ENCODE measurements around the gene PSMC5. TPM values are rescaled to one million over a fixed set of nuclear protein-coding genes. Genes with fewer than 3 reads are reported as not detected.

PSMC5 gene
- polyA plus RNA-seq, 1 donor from 2014 or later: 139 TPM

DNA sequence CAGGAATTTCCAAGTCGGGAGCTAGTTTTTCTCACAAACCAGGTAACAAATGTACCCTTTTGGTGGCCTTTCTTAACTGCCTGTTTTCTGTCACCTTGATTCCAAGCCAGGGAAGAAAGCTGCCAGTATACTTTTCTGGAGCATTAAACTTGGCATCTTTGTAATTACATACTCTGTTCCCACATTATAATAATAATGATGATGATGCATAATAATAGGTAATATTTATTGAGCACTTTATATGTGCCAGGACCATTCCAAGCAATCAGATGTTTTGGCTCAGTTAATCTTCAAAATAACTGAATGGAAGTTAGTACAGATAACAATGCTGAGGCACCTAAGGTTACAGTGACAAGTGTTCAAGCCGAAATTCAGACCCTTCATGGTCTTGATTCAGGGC lies 11.1 kb upstream of the PSMC5 start:
- peaks cover 0 to 12% (median 0%) of the 10 kb centered on the region in 3 donors for H3K4me1 Mint-ChIP-seq
- H3K36me3 Mint-ChIP-seq: peaks cover 4% of the 10 kb centered on the region
- H3K9me3 Mint-ChIP-seq: no peaks in the 10 kb centered on the region
- H3K27me3 Mint-ChIP-seq: no peaks in the 10 kb centered on the region
- no peak overlapping the region for H3K4me3 Mint-ChIP-seq
- H3K27ac Mint-ChIP-seq: peak overlapping the region in 1 of 3 donors; percentile 71

DNA sequence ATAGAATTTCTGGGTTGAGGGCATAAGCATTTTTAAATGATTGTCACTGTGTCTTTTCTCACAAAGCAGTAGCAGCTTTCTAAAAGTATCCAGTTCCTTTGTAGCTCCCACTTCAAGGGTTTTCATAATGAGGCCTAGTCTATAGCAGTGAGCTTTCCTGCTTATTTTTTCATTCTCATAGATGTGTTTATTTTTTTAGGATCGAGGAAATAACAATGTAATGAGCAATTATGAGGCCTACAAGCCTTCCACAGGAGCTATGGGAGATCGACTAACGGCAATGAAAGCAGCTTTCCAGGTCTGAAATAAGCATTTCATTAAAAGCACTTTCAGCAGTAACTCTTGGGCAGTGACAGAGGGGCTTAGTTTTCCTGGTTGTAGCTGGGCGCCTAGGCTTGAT lies 10.6 kb upstream of the PSMC5 start:
- peaks cover 2% of the 10 kb centered on the region for H3K36me3 Mint-ChIP-seq
- no peak overlapping the region for H3K27ac Mint-ChIP-seq

GRCh38 chr17:63817736-63818385 lies 9.4 kb upstream of the PSMC5 start:
- Mint-ChIP-seq H3K9me3 (no peaks in the 10 kb centered on the region), H3K36me3 (peaks cover 2% of the 10 kb centered on the region), H3K27me3 (no peaks in the 10 kb centered on the region), H3K4me1 (peaks cover 4 to 22% (median 6%) of the 10 kb centered on the region in 3 donors), H3K27ac (peak overlapping the region in 1 of 3 donors; percentile 73), H3K4me3 (peak overlapping the region in 1 of 4 donors; percentile 37)

More for the DNA sequence above, 10.6 kb upstream of the PSMC5 start:
- H3K9me3 Mint-ChIP-seq: no peaks in the 10 kb centered on the region
- H3K27me3 Mint-ChIP-seq: no peaks in the 10 kb centered on the region
- H3K4me1 Mint-ChIP-seq: peaks cover 0 to 13% (median under 1%) of the 10 kb centered on the region in 3 donors
- H3K4me3 Mint-ChIP-seq: no peak overlapping the region

DNA sequence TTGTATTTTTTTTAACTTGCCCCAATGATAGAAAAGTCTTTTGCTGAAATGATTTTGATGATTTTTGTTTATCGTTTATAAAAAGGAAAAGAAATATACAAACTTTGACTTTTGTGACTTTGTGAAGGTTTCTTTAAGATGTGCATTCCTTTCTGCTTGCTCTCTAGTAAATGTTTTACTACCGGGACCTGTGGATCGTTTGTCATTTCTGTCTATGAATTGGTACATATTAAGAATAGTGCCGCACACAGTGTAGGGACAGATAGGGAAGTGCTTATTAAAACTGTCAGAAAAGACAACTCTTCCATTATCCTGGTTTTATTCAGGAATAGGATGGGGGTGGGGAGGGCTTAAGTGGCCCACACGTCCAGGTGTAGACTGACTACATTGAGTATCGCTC lies 8.1 kb upstream of the PSMC5 start:
- Mint-ChIP-seq H3K4me1 (peaks cover 4 to 24% (median 6%) of the 10 kb centered on the region in 3 donors), H3K27ac (peak overlapping the region in 2 of 3 donors; percentile 5 to 76), H3K4me3 (peak overlapping the region in 1 of 4 donors; percentile 72), H3K27me3 (no peaks in the 10 kb centered on the region), H3K36me3 (peaks cover 2% of the 10 kb centered on the region), H3K9me3 (no peaks in the 10 kb centered on the region)

GRCh38 chr17:63819585-63820537 lies 7.4 kb upstream of the PSMC5 start:
- H3K36me3 Mint-ChIP-seq: peaks cover 2% of the 10 kb centered on the region
- H3K4me3 Mint-ChIP-seq: peak overlapping the region in 2 of 4 donors; percentile 20 to 72
- H3K9me3 Mint-ChIP-seq: no peaks in the 10 kb centered on the region
- peak overlapping the region; percentile 5 to 76 (median 66) for H3K27ac Mint-ChIP-seq
- H3K4me1 Mint-ChIP-seq: peaks cover 6 to 24% (median 8%) of the 10 kb centered on the region in 3 donors
- no peaks in the 10 kb centered on the region for H3K27me3 Mint-ChIP-seq

DNA sequence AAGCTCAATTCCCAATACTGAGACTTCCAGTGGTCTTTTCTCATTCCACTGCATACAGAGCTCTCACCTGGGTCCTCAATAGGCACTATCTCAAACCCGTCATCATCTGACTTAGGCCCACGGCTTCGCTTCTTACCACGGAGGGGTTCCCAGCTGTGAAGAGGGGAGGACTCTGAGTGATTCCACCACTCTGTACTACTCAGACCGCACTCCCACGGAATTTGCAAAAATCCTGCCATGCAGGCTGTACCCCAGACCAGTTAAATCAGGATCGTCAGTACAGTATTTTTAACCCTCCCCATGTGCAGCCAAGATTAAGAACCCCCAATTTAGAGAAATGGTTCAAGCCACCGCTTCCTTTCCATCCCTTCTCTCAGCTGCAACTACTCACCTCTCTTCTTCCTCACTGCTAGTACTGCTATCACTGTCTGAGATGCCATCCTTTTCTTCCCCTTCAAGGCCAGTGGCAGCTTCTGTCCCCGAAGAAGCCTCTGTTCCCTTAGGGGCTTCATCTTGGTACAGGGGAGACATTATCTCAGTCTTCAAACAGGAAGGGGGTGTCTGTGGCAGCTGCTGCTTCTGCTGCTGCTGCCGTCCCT lies 6.2 kb upstream of the PSMC5 start:
- H3K36me3 Mint-ChIP-seq: peaks cover 2% of the 10 kb centered on the region

GRCh38 chr17:63821804-63822203 lies 5.4 kb upstream of the PSMC5 start:
- H3K4me1 Mint-ChIP-seq: peaks cover 8 to 33% (median 17%) of the 10 kb centered on the region in 3 donors
- peaks cover 2% of the 10 kb centered on the region for H3K36me3 Mint-ChIP-seq
- H3K27me3 Mint-ChIP-seq: no peaks in the 10 kb centered on the region
- H3K27ac Mint-ChIP-seq: peak overlapping the region in 2 of 3 donors; percentile 0 to 13
- peak overlapping the region in 3 of 4 donors; percentile 8 to 39 (median 23) for H3K4me3 Mint-ChIP-seq
- H3K9me3 Mint-ChIP-seq: no peaks in the 10 kb centered on the region

More for the DNA sequence above, 6.2 kb upstream of the PSMC5 start:
- peaks cover 6 to 30% (median 15%) of the 10 kb centered on the region in 3 donors for H3K4me1 Mint-ChIP-seq
- peak overlapping the region; percentile 25 to 80 (median 71) for H3K27ac Mint-ChIP-seq
- H3K9me3 Mint-ChIP-seq: no peaks in the 10 kb centered on the region
- H3K27me3 Mint-ChIP-seq: no peaks in the 10 kb centered on the region
- peak overlapping the region in 1 of 4 donors; percentile 20 for H3K4me3 Mint-ChIP-seq

DNA sequence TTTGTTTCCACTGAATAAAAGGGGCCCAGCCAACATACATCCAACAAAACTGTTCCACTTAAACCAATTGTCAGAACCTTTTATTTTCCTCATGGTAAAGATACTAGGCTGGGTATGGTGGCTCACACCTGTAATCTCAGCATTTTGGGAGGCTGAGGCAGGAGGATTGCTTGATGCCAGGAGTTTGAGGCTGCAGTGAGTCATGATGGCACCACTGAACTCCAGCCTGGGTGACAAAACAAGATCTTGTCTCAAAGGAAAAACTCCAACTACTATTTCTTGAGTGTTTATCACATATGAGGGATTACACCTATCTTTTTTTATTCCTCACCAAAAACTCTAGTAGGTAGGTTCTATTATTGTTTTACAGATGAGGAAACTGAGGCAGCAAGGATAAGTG lies 4.7 kb upstream of the PSMC5 start:
- Mint-ChIP-seq H3K4me3 (peak overlapping the region in 2 of 4 donors; percentile 8 to 9), H3K4me1 (peaks cover 16 to 34% (median 23%) of the 10 kb centered on the region in 3 donors), H3K36me3 (peaks cover 1% of the 10 kb centered on the region), H3K27ac (peak overlapping the region in 2 of 3 donors; percentile 13 to 54), H3K27me3 (no peaks in the 10 kb centered on the region), H3K9me3 (no peaks in the 10 kb centered on the region)

- no peaks in the 10 kb centered on the region for H3K9me3 Mint-ChIP-seq
- peak overlapping the region in 2 of 4 donors; percentile 73 to 95 for H3K4me3 Mint-ChIP-seq
- peak overlapping the region in 2 of 3 donors; percentile 57 to 85 for H3K27ac Mint-ChIP-seq
- peaks cover 23 to 38% (median 29%) of the 10 kb centered on the region in 3 donors for H3K4me1 Mint-ChIP-seq
- H3K36me3 Mint-ChIP-seq: peaks cover 1% of the 10 kb centered on the region
- no peaks in the 10 kb centered on the region for H3K27me3 Mint-ChIP-seq
Measured at GRCh38 chr17:63823659-63824331, 3.4 kb upstream of the PSMC5 start.

GRCh38 chr17:63824362-63824761 lies 2.9 kb upstream of the PSMC5 start:
- Mint-ChIP-seq H3K27ac (peak overlapping the region in 1 of 3 donors; percentile 12), H3K4me3 (peak overlapping the region in 3 of 4 donors; percentile 71 to 95 (median 73)), H3K4me1 (peaks cover 23 to 37% (median 29%) of the 10 kb centered on the region in 3 donors), H3K36me3 (peaks cover 1% of the 10 kb centered on the region), H3K9me3 (no peaks in the 10 kb centered on the region), H3K27me3 (no peaks in the 10 kb centered on the region)

GRCh38 chr17:63826468-63827001 lies 696 bp upstream of the PSMC5 start:
- Mint-ChIP-seq H3K27ac (peak overlapping the region; percentile 92 to 100 (median 99)), H3K36me3 (peaks cover 1% of the 10 kb centered on the region), H3K27me3 (no peaks in the 10 kb centered on the region), H3K9me3 (no peaks in the 10 kb centered on the region), H3K4me1 (peaks cover 29 to 42% (median 36%) of the 10 kb centered on the region in 3 donors), H3K4me3 (peak overlapping the region; percentile 95 to 100 (median 100))

- Mint-ChIP-seq H3K36me3 (peaks cover 1% of the 10 kb centered on the region), H3K27me3 (no peaks in the 10 kb centered on the region), H3K9me3 (no peaks in the 10 kb centered on the region), H3K4me3 (peak overlapping the region; percentile 95 to 100 (median 100)), H3K27ac (peak overlapping the region; percentile 92 to 100 (median 99)), H3K4me1 (peaks cover 22 to 38% (median 36%) of the 10 kb centered on the region in 3 donors)
Measured at GRCh38 chr17:63827801-63828221, 580 bp downstream of the PSMC5 start.

DNA sequence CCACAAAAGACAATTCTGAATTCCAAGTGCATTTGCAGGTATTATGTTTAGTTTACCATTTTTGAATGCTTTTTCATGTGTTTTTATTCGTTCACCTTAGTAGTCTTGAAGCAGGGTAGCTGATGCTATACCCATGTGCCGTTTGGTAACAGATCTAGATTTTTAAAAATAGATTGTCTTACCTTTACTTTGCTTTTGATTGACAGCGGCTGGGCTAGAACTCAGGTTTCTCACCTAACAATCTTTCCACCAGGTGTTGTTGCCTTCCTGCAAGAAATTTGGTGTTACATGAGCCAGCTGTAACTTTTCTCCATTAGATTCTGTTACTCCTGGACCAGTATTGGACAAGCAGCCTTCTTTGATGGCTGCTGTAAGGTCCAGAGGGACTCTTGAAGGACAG lies 1.7 kb downstream of the PSMC5 start:
- H3K27me3 Mint-ChIP-seq: no peaks in the 10 kb centered on the region
- no peaks in the 10 kb centered on the region for H3K9me3 Mint-ChIP-seq
- peaks cover 1% of the 10 kb centered on the region for H3K36me3 Mint-ChIP-seq
- peak overlapping the region in 2 of 4 donors; percentile 95 to 100 for H3K4me3 Mint-ChIP-seq
- peaks cover 22 to 36% (median 36%) of the 10 kb centered on the region in 3 donors for H3K4me1 Mint-ChIP-seq
- H3K27ac Mint-ChIP-seq: peak overlapping the region in 1 of 3 donors; percentile 78

- H3K4me3 Mint-ChIP-seq: peak overlapping the region in 1 of 4 donors; percentile 95
- no peaks in the 10 kb centered on the region for H3K27me3 Mint-ChIP-seq
- peaks cover 30 to 39% (median 36%) of the 10 kb centered on the region in 3 donors for H3K4me1 Mint-ChIP-seq
- H3K9me3 Mint-ChIP-seq: no peaks in the 10 kb centered on the region
- peak overlapping the region; percentile 63 to 73 (median 68) for H3K27ac Mint-ChIP-seq
- H3K36me3 Mint-ChIP-seq: peaks cover 1% of the 10 kb centered on the region
Measured at GRCh38 chr17:63830278-63830677, 3.0 kb downstream of the PSMC5 start.

All from IgD-negative memory B cell (primary cell).